Endometrial microvascular endothelial cells (primary cell): ENCODE data around the gene CFAP157. TPM values are rescaled to one million over a fixed set of nuclear protein-coding genes. Genes with fewer than 3 reads are reported as not detected.

Experiments used
- in situ Hi-C: cut with HindIII; loops from 2 replicates; pipeline ENCODE4 v1.10.0; 2017; ENCODE audit warnings: low sequenced_read_pairs, low pct_unique_long_range_greater_than_20kb; ENCODE audit errors: inconsistent ontology term
- total RNA-seq: library from RNA; depleted of rRNA; stranded (reverse); fragments of >200 nt; gene quantifications from one replicate; pipeline ENCODE4 v1.2.3, GENCODE V29; 2015; ENCODE audit errors: inconsistent ontology term

Gene CFAP157
- not detected for total RNA-seq

DNA sequence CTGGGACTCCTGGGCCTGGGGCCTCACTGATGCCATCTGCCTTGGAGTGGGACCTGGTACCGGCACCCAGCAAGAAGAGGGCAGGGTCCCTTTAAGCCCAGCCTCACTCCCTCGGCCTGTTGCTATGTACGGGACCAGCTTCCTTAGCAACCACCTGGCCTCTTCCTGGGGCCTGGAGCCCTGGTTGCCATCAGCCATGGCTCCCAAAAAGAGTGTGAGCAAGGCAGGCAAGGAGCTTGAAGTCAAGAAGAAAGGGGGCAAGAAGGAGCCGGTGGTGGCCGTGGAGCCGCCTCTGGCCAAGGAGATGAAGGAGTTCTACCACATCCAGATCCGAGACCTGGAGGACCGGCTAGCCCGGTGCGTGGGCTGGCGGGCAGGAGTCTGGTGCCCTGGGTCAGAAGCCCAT lies at the start of gene CFAP157:
Gene CFAP157, plus strand, starts transcription at position 153 of the 406 bp plus-strand sequence. Its CDS starts 44 bp downstream, at position 197.
- in situ Hi-C loops = no loop called here

- in situ Hi-C loops = no loop called here
Observed at GRCh38 chr9:127658428-127658827, 48.4 kb upstream of the CFAP157 start.

GRCh38 chr9:127660886-127661741 lies 45.7 kb upstream of the CFAP157 start:
- in situ Hi-C loops = no loop called here

DNA sequence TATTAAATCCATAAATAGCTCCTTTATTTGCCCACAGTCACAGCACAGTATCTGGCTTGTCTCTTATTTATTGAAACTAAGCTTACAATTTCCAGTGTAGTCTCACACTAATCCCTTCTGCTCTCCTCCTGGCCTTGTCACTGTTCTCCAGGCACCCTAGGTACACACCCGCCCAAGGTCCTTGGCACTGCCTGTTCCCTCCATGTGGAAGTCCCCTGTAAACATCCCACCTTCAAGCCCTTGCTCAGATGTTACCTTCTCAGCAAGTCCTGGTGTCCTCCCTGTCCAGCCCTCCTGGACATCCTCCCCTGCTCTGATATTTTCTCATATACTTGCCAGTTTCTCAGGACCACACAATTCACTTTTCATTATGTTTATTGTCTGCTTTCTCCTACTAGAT lies 44.2 kb upstream of the CFAP157 start:
- in situ Hi-C loops = no loop called here

DNA sequence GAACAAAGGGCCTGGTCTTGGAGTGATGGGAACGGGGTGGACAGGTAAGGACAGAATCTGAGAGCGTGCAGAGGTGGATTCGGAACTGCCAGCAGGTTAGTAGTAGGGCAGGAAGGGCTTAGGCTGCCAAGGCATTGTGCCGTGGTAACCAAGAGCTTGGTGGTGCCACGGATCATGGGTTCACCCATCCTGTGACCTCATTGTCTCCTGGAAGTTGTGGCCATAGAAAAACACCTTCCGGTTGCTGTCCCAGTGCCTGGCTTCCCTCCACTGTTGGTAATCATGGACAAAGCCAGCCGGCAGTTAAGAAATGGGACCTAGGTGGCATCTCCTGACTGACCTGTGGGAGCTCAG lies 42.5 kb upstream of the CFAP157 start:
- in situ Hi-C loops = no loop called here

DNA sequence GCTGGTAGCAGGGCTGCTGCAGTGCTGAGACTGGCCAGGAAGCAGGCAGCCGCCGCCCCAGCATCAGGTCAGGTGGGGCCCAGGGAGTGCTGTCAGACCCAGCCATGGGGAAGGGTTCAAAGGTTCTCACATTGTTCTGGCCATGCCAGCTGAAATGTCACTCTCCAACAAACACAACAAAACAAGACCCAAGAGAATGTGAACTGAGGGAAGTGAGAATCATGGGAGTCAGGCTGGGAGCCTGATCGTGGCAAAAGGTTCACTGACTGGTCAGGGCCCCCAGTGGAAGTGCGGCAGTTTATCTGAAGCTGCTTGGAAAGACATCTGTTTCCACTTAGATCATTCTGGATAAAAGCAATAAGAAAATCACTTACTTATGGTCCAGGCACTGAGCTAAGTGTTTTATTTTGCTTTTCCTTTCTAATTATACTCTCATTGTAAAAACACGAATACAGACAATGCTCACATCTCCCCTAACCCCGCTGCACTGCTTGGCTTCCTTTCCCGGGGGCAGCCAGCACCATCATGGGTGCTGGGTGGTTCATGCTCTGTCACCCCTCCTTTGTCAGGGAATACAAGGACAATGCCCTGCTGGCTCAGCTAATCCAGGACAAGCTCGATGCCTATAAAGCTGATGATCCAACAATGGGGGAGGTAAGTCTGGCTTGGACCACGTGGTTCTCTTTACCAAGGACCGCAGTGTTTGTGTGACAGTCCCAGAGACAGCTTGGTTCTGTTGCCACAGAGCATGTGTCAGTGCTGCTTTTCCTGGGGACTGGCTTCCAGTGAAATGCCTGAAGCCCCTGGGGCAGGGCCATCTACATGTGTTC lies 41.9 kb upstream of the CFAP157 start:
- in situ Hi-C loops = no loop called here

DNA sequence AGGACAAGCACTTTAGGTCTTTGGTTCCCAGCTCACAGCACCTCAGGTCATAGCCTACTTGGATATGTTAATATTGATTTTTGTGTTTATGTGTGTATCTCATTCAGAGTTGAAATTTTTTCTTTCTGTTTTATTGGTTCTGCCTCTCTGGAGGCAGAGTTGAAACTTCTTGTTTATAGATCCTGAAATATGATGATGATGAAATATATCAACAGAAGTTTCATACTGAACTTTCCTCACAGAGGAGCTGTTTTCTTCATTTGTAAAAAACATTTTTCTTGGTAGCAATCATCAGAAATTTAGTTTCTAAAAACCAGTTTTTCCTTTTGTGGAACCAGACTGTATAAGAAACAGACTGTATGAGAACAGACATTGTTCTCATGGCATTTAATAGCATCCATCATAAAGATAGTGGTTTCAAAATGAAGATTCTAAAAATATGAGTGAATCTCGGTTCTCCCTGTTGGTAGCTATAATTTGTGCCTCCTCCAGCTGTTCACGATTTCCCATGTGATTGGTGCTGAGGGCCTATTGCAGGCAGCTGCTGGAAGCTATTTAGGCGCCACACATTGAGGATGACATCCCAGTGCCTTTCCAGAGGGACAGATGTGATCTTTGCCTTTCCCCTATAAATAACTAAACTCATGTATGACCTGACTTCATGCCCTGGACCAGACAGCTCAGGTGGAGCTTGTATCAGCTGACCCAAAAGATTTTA lies 39.5 kb upstream of the CFAP157 start:
- in situ Hi-C loops = no loop called here

DNA sequence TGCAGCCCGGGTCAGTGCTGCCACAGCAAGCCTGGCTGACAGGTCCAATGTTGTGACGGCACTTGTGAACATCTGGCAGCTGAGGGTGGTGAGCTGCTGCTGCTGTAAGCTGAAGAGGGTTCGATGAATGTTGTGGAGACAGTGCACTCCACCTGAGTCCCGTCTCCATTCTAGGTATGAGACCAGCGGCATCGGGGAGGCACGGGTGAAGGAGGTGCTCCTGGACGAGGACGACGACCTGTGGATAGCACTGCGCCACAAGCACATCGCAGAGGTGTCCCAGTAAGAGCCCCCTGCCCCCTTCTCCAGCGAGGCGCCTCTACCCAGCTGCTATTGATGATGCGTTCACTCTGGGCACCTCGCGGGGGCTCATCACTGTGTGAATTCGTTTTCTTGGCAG lies 38.9 kb upstream of the CFAP157 start:
- in situ Hi-C loops = no loop called here

DNA sequence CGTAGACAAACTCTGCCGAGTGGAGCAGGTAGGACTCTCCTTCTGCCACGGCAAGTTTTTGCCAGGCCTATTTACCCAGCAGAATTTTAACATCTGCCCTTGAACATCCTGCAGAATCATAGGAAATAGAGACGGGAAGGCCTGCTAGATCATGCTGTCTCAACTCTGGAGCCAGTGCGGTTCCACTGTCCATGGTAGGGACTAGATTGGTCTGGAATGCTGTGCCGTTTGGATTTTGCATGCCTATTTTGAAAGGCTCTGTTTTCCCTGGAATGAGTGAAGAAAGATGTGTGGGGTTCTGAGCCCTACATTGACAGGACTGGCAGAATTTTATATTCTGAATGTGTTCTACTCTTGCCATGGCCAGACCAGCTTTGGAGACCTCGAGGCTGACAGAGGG lies 33.6 kb upstream of the CFAP157 start:
- in situ Hi-C loops = no loop called here

GRCh38 chr9:127676638-127677037 lies 30.1 kb upstream of the CFAP157 start:
- in situ Hi-C loops = no loop called here

DNA sequence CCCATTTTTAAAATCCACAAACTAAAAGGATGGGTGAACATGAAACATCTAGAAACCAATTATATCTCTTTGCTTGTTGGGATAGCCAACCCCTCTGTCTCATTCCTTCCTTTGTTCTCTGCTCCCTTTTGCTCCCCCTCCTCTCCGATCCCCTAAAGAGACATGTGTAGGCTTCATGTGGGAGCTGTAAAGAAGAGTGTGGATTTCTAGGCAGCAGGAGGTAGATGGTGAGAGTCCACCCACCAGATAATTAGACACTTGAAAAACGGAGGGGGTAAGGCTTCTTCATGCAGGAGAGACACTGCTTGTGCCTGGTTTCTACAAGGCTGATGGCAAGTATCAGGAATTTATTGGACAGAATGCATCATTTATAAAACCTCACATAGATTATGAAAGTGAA lies 27.3 kb upstream of the CFAP157 start:
- in situ Hi-C loops = no loop called here

DNA sequence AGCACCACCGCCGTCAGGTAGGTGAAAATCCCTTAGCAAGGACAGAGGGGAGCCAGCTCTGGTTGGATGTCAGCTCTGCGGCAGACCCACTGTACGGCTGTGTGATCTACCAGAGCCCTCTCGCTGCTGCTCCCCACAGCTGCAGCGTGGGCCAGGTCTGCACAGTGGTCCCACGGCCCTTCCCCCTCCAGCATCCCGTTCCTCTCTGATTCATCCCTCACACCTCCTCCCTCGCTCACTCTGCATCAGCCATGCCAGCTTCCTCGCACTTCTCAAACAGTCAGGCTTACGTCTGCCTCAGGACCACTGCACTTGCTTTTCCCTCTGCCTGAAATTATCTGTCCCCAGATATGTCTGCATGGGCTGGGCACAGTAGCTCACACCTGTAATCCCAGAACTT lies 26.6 kb upstream of the CFAP157 start:
- in situ Hi-C loops = no loop called here

- in situ Hi-C loops = no loop called here
Observed at GRCh38 chr9:127680846-127681245, 25.9 kb upstream of the CFAP157 start.

DNA sequence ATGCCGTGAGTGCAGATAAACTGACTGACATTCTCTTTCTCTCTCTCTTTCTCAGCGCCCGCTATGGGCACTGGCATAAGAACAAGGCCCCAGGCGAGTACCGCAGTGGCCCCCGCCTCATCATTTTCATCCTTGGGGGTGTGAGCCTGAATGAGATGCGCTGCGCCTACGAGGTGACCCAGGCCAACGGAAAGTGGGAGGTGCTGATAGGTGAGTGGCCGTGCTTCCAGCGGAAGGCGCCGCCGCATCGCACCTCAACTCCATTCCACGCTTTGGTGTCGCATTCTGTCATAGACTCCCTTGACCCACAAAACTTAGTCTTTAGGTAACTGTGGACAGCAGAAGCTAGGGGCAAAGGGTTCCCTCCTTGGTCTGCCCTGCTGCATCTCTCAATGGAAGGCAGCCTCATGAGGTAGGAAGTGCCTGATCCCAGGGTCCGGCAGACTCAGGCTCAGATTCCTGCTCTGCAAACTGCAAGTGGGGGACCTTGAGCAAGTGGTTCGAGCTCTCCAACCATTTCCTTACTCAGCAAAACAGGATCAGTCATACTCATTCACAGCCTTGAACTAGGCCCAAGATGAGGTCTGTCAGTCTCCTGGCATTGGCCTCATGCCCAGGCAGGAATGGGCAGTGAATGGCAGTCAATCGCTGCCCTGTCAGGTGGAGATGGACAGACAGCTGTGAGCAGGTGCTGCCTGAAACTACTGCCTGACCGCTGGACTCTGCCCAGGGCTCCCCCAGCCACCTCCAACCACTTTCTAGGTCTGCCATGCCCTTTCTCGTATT lies 24.2 kb upstream of the CFAP157 start:
- in situ Hi-C loops = no loop called here

DNA sequence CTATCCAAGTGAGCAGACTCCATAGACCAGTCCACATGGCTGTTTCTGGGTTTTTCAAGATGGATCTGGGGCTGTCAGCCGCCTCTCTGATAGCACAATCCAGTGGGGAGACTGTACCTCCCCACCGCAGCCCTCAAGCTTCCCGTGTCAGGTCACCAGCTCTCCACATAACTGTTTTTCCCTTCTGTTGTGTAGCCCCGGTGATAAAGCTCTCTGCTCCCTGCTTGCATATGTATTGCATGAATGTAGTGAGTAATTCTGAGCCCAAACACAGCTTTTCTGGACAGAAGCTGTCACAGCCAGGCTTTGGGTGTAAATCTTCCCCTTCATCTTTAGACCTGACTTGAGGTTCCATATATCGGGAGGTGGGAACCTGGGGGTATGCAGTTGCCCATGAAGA lies 23.1 kb upstream of the CFAP157 start:
- in situ Hi-C loops = no loop called here

- in situ Hi-C loops = no loop called here
Observed at GRCh38 chr9:127684576-127684975, 22.2 kb upstream of the CFAP157 start.

GRCh38 chr9:127686461-127687393 lies 20.1 kb upstream of the CFAP157 start:
- in situ Hi-C loops = no loop called here
